Ectodermal cell (in vitro differentiated cells): ENCODE data around the gene ANKRD13D. TPM values are rescaled to one million over a fixed set of nuclear protein-coding genes. Genes with fewer than 3 reads are reported as not detected.

ENCODE experiments used
- H3K27ac ChIP-seq: 2 replicates; pipeline ENCODE4 v1.7.0; 2013; ENCODE audit warnings: mild to moderate bottlenecking, low read depth, low read length; ENCODE audit not compliant: insufficient read depth, poor library complexity, severe bottlenecking
- H3K27me3 ChIP-seq: 2 replicates; pipeline ENCODE4 v1.7.0; 2013; ENCODE audit warnings: mild to moderate bottlenecking, low read length; ENCODE audit not compliant: insufficient read depth, control insufficient read depth, poor library complexity, severe bottlenecking
- H3K36me3 ChIP-seq: one replicate; pipeline ENCODE4 v1.7.0; 2013; ENCODE audit warnings: low read length; ENCODE audit not compliant: control insufficient read depth, insufficient read depth
- H3K4me1 ChIP-seq: one replicate; pipeline ENCODE4 v1.7.0; 2013; ENCODE audit warnings: low read length; ENCODE audit not compliant: control insufficient read depth, insufficient read depth
- H3K4me3 ChIP-seq: 2 replicates; pipeline ENCODE4 v1.7.0; 2013; ENCODE audit warnings: low read depth, low read length, control low read depth; ENCODE audit not compliant: insufficient read depth
- H3K9me3 ChIP-seq: 2 replicates; pipeline ENCODE4 v1.7.0; 2013; ENCODE audit warnings: mild to moderate bottlenecking, low read length, moderate library complexity; ENCODE audit not compliant: control insufficient read depth
- WGBS, 2 experiments: methylation state at CpG; one replicate each; pipeline ENCODE4 v1.1.7; 2013; ENCODE audit warnings: missing lambda C conversion rate in 2 of 2; 5-methylcytosine and 5-hydroxymethylcytosine counted together
- polyA plus RNA-seq, 4 experiments: library from polyadenylated mRNA; stranded (reverse); fragments of 50-300 nt; gene quantifications; one replicate each; pipeline ENCODE4 v1.2.3, GENCODE V29; 2013

Gene ANKRD13D
- polyA plus RNA-seq (2013, experiment 1 of 4), result 30.3 TPM
- 26.9 TPM for polyA plus RNA-seq (2013, experiment 2 of 4)
- 25.6 TPM for polyA plus RNA-seq (2013, experiment 3 of 4)
- polyA plus RNA-seq (2013, experiment 4 of 4), result 26.8 TPM

GRCh38 chr11:67289226-67289650, at the start of gene ANKRD13D:
TSS of gene ANKRD13D (plus strand) at chr11:67289303. CDS start at chr11:67289461, 158 bp downstream.
- H3K9me3 ChIP-seq, result no peaks in the 10 kb centered on the region
- H3K27ac ChIP-seq, result peak within 1 kb of the TSS; percentile 90
- peaks cover 6% of the 10 kb centered on the region for H3K36me3 ChIP-seq
- no peaks in the 10 kb centered on the region for H3K27me3 ChIP-seq
- WGBS, 2 experiments, result 0% methylated on average over 56 of the region's 56 CpGs
- peaks cover 7% of the 10 kb centered on the region for H3K4me1 ChIP-seq
- peak within 1 kb of the TSS; percentile 91 for H3K4me3 ChIP-seq

- H3K4me3 ChIP-seq, result peak overlapping the region; percentile 68
- 0% methylated on average over 31 of the region's 31 CpGs for WGBS, 2 experiments
- no peaks in the 10 kb centered on the region for H3K9me3 ChIP-seq
- H3K27ac ChIP-seq, result peak overlapping the region; percentile 98
- no peaks in the 10 kb centered on the region for H3K27me3 ChIP-seq
- H3K4me1 ChIP-seq, result peaks cover 16% of the 10 kb centered on the region
- H3K36me3 ChIP-seq, result peaks cover 20% of the 10 kb centered on the region
These were observed 49.1 kb upstream of the ANKRD13D start for GRCh38 chr11:67239783-67240575.

GRCh38 chr11:67240576-67241389, 48.3 kb upstream of the ANKRD13D start:
- Histone ChIP-seq H3K9me3 (no peaks in the 10 kb centered on the region), H3K36me3 (peaks cover 28% of the 10 kb centered on the region), H3K4me3 (peak overlapping the region; percentile 68), H3K27ac (peak overlapping the region; percentile 98), H3K4me1 (peaks cover 16% of the 10 kb centered on the region), H3K27me3 (no peaks in the 10 kb centered on the region)
- WGBS, 2 experiments, result 1 to 2% methylated on average over 11 to 16 of the region's 16 CpGs

GRCh38 chr11:67242548-67242947, 46.6 kb upstream of the ANKRD13D start:
- Histone ChIP-seq H3K9me3 (no peaks in the 10 kb centered on the region), H3K4me1 (peaks cover 16% of the 10 kb centered on the region), H3K4me3 (no peak overlapping the region), H3K27me3 (no peaks in the 10 kb centered on the region), H3K36me3 (peaks cover 40% of the 10 kb centered on the region), H3K27ac (no peak overlapping the region)
- 68 to 70% methylated on average over 1 of the region's 1 CpG for WGBS, 2 experiments

- H3K27me3 ChIP-seq, result no peaks in the 10 kb centered on the region
- peaks cover 45% of the 10 kb centered on the region for H3K36me3 ChIP-seq
- 89 to 96% methylated on average over 2 of the region's 2 CpGs for WGBS, 2 experiments
- H3K4me1 ChIP-seq, result peaks cover 16% of the 10 kb centered on the region
- H3K4me3 ChIP-seq, result no peak overlapping the region
- H3K27ac ChIP-seq, result no peak overlapping the region
- H3K9me3 ChIP-seq, result no peaks in the 10 kb centered on the region
These were observed 46.1 kb upstream of the ANKRD13D start for GRCh38 chr11:67243051-67243450.

GRCh38 chr11:67245046-67245445, 44.1 kb upstream of the ANKRD13D start:
- H3K27ac ChIP-seq, result no peak overlapping the region
- H3K36me3 ChIP-seq, result peaks cover 61% of the 10 kb centered on the region
- peaks cover 5% of the 10 kb centered on the region for H3K4me1 ChIP-seq
- H3K27me3 ChIP-seq, result no peaks in the 10 kb centered on the region
- H3K4me3 ChIP-seq, result no peak overlapping the region
- H3K9me3 ChIP-seq, result no peaks in the 10 kb centered on the region
- WGBS, 2 experiments, result 96 to 97% methylated on average over 11 of the region's 11 CpGs

- WGBS, 2 experiments, result 96 to 98% methylated on average over 5 of the region's 5 CpGs
- no peaks in the 10 kb centered on the region for H3K9me3 ChIP-seq
- H3K4me1 ChIP-seq, result no peaks in the 10 kb centered on the region
- no peaks in the 10 kb centered on the region for H3K27me3 ChIP-seq
- H3K4me3 ChIP-seq, result no peak overlapping the region
- H3K27ac ChIP-seq, result no peak overlapping the region
- H3K36me3 ChIP-seq, result peaks cover 87% of the 10 kb centered on the region
These were observed 41.1 kb upstream of the ANKRD13D start for GRCh38 chr11:67247946-67248550.

GRCh38 chr11:67248653-67249052, 40.5 kb upstream of the ANKRD13D start:
- H3K27me3 ChIP-seq, result no peaks in the 10 kb centered on the region
- H3K4me3 ChIP-seq, result no peak overlapping the region
- H3K36me3 ChIP-seq, result peaks cover 87% of the 10 kb centered on the region
- no peak overlapping the region for H3K27ac ChIP-seq
- no peaks in the 10 kb centered on the region for H3K9me3 ChIP-seq
- H3K4me1 ChIP-seq, result no peaks in the 10 kb centered on the region

GRCh38 chr11:67250059-67251043, 38.8 kb upstream of the ANKRD13D start:
- no peak overlapping the region for H3K27ac ChIP-seq
- no peaks in the 10 kb centered on the region for H3K4me1 ChIP-seq
- H3K4me3 ChIP-seq, result no peak overlapping the region
- H3K9me3 ChIP-seq, result no peaks in the 10 kb centered on the region
- no peaks in the 10 kb centered on the region for H3K27me3 ChIP-seq
- 94 to 96% methylated on average over 37 of the region's 37 CpGs for WGBS, 2 experiments
- H3K36me3 ChIP-seq, result peaks cover 88% of the 10 kb centered on the region
